ENCODE results near the gene SH2D7.
A peak's percentile ranks its signal among the peaks of the same experiment; 100 is the strongest.

SH2D7 gene

GRCh38 chr15:78130466-78131294, 38.3 kb downstream of the SH2D7 start:
- ChIA-PET POLR2A (no interaction called here), CTCF (interaction anchor here (0.6 to 14.9 kb wide), 23 partner anchors 9 to 293 kb away, joined by 3 to 145 read pairs (median 4); partner anchors contain the start of gene SKIC8)
- peak overlapping the region; percentile 76 for H3K4me3 ChIP-seq (ENCODE audit: low read depth, low read length)
- TF ChIP-seq CTCF (IDR thresholded peaks at IDR 0.05; ENCODE audit: insufficient read depth, low read length, missing control alignments): no peak
- DNase-seq (ENCODE audit: low read depth, low spot score): no peak

GRCh38 chr15:78131295-78132061, 39.1 kb downstream of the SH2D7 start, which contains the start of gene CIB2:
TSS of gene CIB2 (minus strand) at chr15:78131445. CDS start at chr15:78131215, 230 bp downstream.
- ChIA-PET CTCF (interaction anchor here (0.6 to 14.9 kb wide), 21 partner anchors 8 to 507 kb away, joined by 3 to 145 read pairs (median 4); partner anchors contain the start of genes IDH3A and SKIC8), POLR2A (no interaction called here)
- peak within 1 kb of the TSS; percentile 76 for H3K4me3 ChIP-seq (ENCODE audit: low read depth, low read length)
- peak; percentile 76 for TF ChIP-seq CTCF (IDR thresholded peaks at IDR 0.05; ENCODE audit: insufficient read depth, low read length, missing control alignments)
- no peak for DNase-seq (ENCODE audit: low read depth, low spot score)

GRCh38 chr15:78133801-78134200, 41.4 kb downstream of the SH2D7 start:
- POLR2A ChIA-PET: no interaction called here
- H3K4me3 ChIP-seq (ENCODE audit: low read depth, low read length): no peak overlapping the region
- CTCF ChIA-PET: interaction anchor here (14.9 kb wide), 1 partner anchor 107 kb away, joined by 145 read pairs; no protein-coding TSS in a partner anchor
- DNase-seq (ENCODE audit: low read depth, low spot score): no peak
- TF ChIP-seq CTCF (IDR thresholded peaks at IDR 0.05; ENCODE audit: insufficient read depth, low read length, missing control alignments): no peak

- no peak for TF ChIP-seq CTCF (IDR thresholded peaks at IDR 0.05; ENCODE audit: insufficient read depth, low read length, missing control alignments)
- POLR2A ChIA-PET: interaction anchor here (0.6 kb wide), 1 partner anchor 9 kb away, joined by 4 read pairs; the partner anchor contains the start of gene IDH3A
- no peak for DNase-seq (ENCODE audit: low read depth, low spot score)
- H3K4me3 ChIP-seq (ENCODE audit: low read depth, low read length): no peak overlapping the region
- CTCF ChIA-PET: interaction anchor here (0.9 to 14.9 kb wide), 9 partner anchors 9 to 181 kb away, joined by 3 to 145 read pairs (median 5); partner anchors contain the start of genes CIB2 and IDH3A
These were observed 47.2 kb downstream of the SH2D7 start for GRCh38 chr15:78139578-78139977.

- ChIA-PET CTCF (interaction anchor here (1.3 to 14.9 kb wide), 6 partner anchors 9 to 174 kb away, joined by 5 to 145 read pairs (median 6); partner anchors contain the start of genes CIB2 and IDH3A), POLR2A (no interaction called here)
- no peak overlapping the region for H3K4me3 ChIP-seq (ENCODE audit: low read depth, low read length)
- no peak for TF ChIP-seq CTCF (IDR thresholded peaks at IDR 0.05; ENCODE audit: insufficient read depth, low read length, missing control alignments)
- DNase-seq (ENCODE audit: low read depth, low spot score): no peak
These were observed 47.9 kb downstream of the SH2D7 start for GRCh38 chr15:78140292-78140691.

Measured in AG04449 (cell line).